H1 (cell line): Measurements from ENCODE around the gene PRC1. TPM values are rescaled to one million over a fixed set of nuclear protein-coding genes. Genes with fewer than 3 reads are reported as not detected.

ENCODE experiments used
- BRCA1 ChIP-seq: IDR thresholded peaks from 2 replicates; pipeline ENCODE4 v1.6.1; 2012; ENCODE audit warnings: low read depth, low read length, improper control_type of control experiment
- EP300 ChIP-seq, 2 experiments: IDR thresholded peaks; 1 replicate in 1 of 2; 2 replicates in 1 of 2; pipeline ENCODE4 v1.6.1; 2011 to 2012; ENCODE audit warnings: low read depth in 2 of 2, low read length in 2 of 2, mild to moderate bottlenecking in 2 of 2, borderline replicate concordance in 1 of 2, inconsistent platforms in 1 of 2, moderate library complexity in 1 of 2
- FOSL1 ChIP-seq: IDR thresholded peaks from 2 replicates; pipeline ENCODE4 v1.6.1; 2011; ENCODE audit warnings: mild to moderate bottlenecking, low read depth, low read length, moderate library complexity; ENCODE audit not compliant: insufficient read depth
- PHF8 ChIP-seq: fragments of 200-600 bp; sonication (generic); conservative IDR thresholded peaks from 2 replicates; pipeline ENCODE4 v1.7.1; 2012; ENCODE audit warnings: low read depth, mild to moderate bottlenecking, inconsistent platforms, low read length, moderate library complexity
- POLR2A ChIP-seq, 2 experiments: IDR thresholded peaks; 1 replicate in 1 of 2; 2 replicates in 1 of 2; pipeline ENCODE4 v1.6.1; 2011; ENCODE audit warnings: low read depth in 2 of 2, low read length in 2 of 2, mild to moderate bottlenecking in 2 of 2; ENCODE audit errors: control extremely low read depth in 1 of 2
- polyA plus RNA-seq, 7 experiments: library from polyadenylated mRNA; depleted of rRNA in 3 of 7; stranded (reverse) in 5 of 7; unstranded in 2 of 7; fragments of >200 nt in 5 of 7; fragments of 200-250 nt in 2 of 7; gene quantifications; 1 replicate in 5 of 7; 2 replicates in 1 of 7; 4 replicates in 1 of 7; pipeline versions ENCODE4 v1.2.1 to v1.2.3, GENCODE V29; 2011 to 2013; ENCODE audit warnings: missing spikeins in 2 of 7, mixed read lengths in 2 of 7
- total RNA-seq: library from RNA; stranded (reverse); fragmentation: NEBNext Ultra II Directional; extraction: Animal tissue kit (Norgen Biotek cat#: 25700); gene quantifications from 2 replicates; pipeline ENCODE4 v1.2.1, GENCODE V29; 2021

PRC1 gene
- total and polyA plus RNA-seq, 2 of the 8 experiments (the other 6 are each of a cell fraction or from before 2014, with no cell fraction given) = 90.7 to 181 TPM

DNA sequence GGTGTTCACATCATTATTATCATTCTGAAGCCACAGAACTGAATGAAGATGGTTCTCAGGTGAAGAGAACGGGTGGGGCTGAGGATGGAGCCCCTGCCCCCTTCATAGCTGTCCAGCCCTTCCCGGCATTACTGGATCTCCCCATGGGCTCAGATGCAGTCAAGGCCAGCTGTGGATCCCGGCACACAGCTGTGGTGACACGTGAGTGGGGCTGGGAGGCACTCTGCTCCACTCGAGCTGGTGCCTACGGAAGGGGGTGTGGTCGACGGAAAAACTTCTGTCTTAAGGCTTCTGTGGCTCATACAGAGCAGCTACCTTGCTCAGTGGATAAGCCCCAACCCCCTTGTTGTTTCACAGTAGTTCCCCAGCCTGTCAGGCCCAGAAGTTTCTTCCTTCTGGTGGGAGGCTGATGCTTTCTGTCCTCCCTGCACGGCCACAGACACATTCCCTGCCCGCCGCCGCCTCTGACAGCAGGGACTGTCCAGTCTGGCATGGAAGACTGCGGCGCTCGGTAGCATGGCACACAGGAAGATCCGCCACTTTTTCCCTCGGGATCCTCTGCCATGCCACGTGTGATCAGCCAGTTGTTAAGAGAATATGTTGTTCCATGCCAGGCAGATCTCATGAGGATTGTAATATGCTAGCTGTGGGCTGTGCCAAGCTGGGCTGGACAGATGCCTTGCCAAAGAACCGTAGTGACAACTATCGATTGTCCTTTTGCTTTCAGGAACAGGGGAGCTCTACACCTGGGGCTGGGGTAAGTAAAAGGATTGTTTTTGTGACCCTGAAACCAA lies 33.8 kb downstream of the PRC1 start (continued):
- TF ChIP-seq EP300 (IDR thresholded peaks at IDR 0.05; ENCODE audit: borderline replicate concordance in 1 of 2, low read depth in 2 of 2, low read length in 2 of 2) (no peak), POLR2A (IDR thresholded peaks at IDR 0.05; ENCODE audit: control extremely low read depth in 1 of 2, low read depth in 2 of 2, low read length in 2 of 2) (no peak), PHF8 (no peak), FOSL1 (no peak), BRCA1 (no peak)
